ENCODE results near the gene ZNF445. TPM values are rescaled to one million over a fixed set of nuclear protein-coding genes. Genes with fewer than 3 reads are reported as not detected.

ZNF445 gene
- 10 to 100 TPM; 25.6 to 26.7 TPM for total RNA-seq

GRCh38 chr3:44477312-44478030 is at the start of gene ZNF445:
Gene ZNF445 (minus strand): TSS chr3:44477670. CDS start chr3:44455549, 22,121 bp downstream.
- DNase-seq = peak; percentile 82
- Mint-ChIP-seq H3K4me3 (peak within 1 kb of the TSS; percentile 93), H3K9me3 (ENCODE audit: insufficient read depth) (no peaks in the 10 kb centered on the region), H3K27me3 (ENCODE audit: low read depth) (no peaks in the 10 kb centered on the region), H3K36me3 (ENCODE audit: low read depth) (peaks cover 8% of the 10 kb centered on the region), H3K4me1 (ENCODE audit: low read depth) (peaks cover 27% of the 10 kb centered on the region), H3K27ac (peak within 1 kb of the TSS; percentile 89)
- POLR2A ChIA-PET = interaction anchor here (0.6 to 2.0 kb wide), 7 partner anchors 34 to 285 kb away, joined by 3 to 7 read pairs (median 3); partner anchors contain the start of gene TCAIM
- CTCF ChIA-PET = interaction anchor here (0.9 to 1.6 kb wide), 3 partner anchors 15 to 139 kb away, joined by 3 to 5 read pairs (median 4); partner anchors contain the start of gene TCAIM
- peak; percentile 94 for ATAC-seq

GRCh38 chr3:44525060-44525459 is 47.6 kb upstream of the ZNF445 start:
- no peak overlapping the region for H3K27ac Mint-ChIP-seq
- no peaks in the 10 kb centered on the region for H3K4me1 Mint-ChIP-seq (ENCODE audit: low read depth)
- H3K4me3 Mint-ChIP-seq = no peak overlapping the region
- peaks cover 28% of the 10 kb centered on the region for H3K27me3 Mint-ChIP-seq (ENCODE audit: low read depth)
- no peaks in the 10 kb centered on the region for H3K9me3 Mint-ChIP-seq (ENCODE audit: insufficient read depth)
- ChIA-PET POLR2A (no interaction called here), CTCF (no interaction called here)
- H3K36me3 Mint-ChIP-seq (ENCODE audit: low read depth) = no peaks in the 10 kb centered on the region
- ATAC-seq (no peak), DNase-seq (no peak)

- ChIA-PET POLR2A (no interaction called here), CTCF (no interaction called here)
- peaks cover 22% of the 10 kb centered on the region for H3K27me3 Mint-ChIP-seq (ENCODE audit: low read depth)
These were observed 45.0 kb upstream of the ZNF445 start for GRCh38 chr3:44522494-44522933.

DNA sequence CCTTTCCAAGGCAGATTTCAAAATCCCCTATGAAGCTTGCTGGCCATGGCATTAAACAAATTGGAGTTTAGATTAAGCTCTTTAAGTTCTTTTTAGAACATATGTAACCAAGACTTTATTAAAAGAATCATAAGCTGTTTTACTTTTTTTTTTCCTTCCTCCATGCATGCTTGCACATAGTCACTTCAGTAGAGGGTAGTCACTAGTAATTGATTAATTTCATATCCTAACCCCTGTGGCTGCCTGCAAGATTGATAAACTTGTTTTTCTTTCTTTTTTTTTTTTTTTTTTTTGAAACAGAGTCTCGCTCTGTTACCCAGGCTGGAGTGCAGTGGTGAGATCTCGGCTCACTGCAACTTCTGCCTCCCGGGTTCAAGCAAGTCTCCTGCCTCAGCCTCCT is 44.3 kb upstream of the ZNF445 start:
- Mint-ChIP-seq H3K9me3 (ENCODE audit: insufficient read depth) (no peaks in the 10 kb centered on the region), H3K36me3 (ENCODE audit: low read depth) (no peaks in the 10 kb centered on the region), H3K4me3 (no peak overlapping the region), H3K27me3 (ENCODE audit: low read depth) (peaks cover 22% of the 10 kb centered on the region), H3K27ac (no peak overlapping the region), H3K4me1 (ENCODE audit: low read depth) (peaks cover 7% of the 10 kb centered on the region)
- no peak for DNase-seq
- POLR2A ChIA-PET = interaction anchor here (0.6 to 0.7 kb wide), 2 partner anchors 19 to 157 kb away, joined by 3 to 4 read pairs; no protein-coding TSS in a partner anchor
- CTCF ChIA-PET = no interaction called here
- no peak for ATAC-seq

More at GRCh38 chr3:44522494-44522933, 45.0 kb upstream of the ZNF445 start:
- Mint-ChIP-seq H3K27ac (no peak overlapping the region), H3K4me1 (ENCODE audit: low read depth) (peaks cover 7% of the 10 kb centered on the region), H3K9me3 (ENCODE audit: insufficient read depth) (no peaks in the 10 kb centered on the region), H3K4me3 (no peak overlapping the region), H3K36me3 (ENCODE audit: low read depth) (no peaks in the 10 kb centered on the region)
- DNase-seq (no peak), ATAC-seq (no peak)

- peaks cover 7% of the 10 kb centered on the region for H3K4me1 Mint-ChIP-seq (ENCODE audit: low read depth)
- peaks cover 23% of the 10 kb centered on the region for H3K27me3 Mint-ChIP-seq (ENCODE audit: low read depth)
- H3K4me3 Mint-ChIP-seq = no peak overlapping the region
- ATAC-seq (no peak), DNase-seq (no peak)
- ChIA-PET CTCF (interaction anchor here (0.8 to 2.0 kb wide), 4 partner anchors 11 to 396 kb away, joined by 3 to 7 read pairs (median 4); no protein-coding TSS in a partner anchor), POLR2A (no interaction called here)
- no peaks in the 10 kb centered on the region for H3K36me3 Mint-ChIP-seq (ENCODE audit: low read depth)
- no peaks in the 10 kb centered on the region for H3K9me3 Mint-ChIP-seq (ENCODE audit: insufficient read depth)
- no peak overlapping the region for H3K27ac Mint-ChIP-seq
These were observed 41.3 kb upstream of the ZNF445 start for GRCh38 chr3:44518782-44519156.

GRCh38 chr3:44516230-44516629 is 38.8 kb upstream of the ZNF445 start:
- Mint-ChIP-seq H3K4me3 (no peak overlapping the region), H3K9me3 (ENCODE audit: insufficient read depth) (no peaks in the 10 kb centered on the region), H3K4me1 (ENCODE audit: low read depth) (peaks cover 15% of the 10 kb centered on the region), H3K36me3 (ENCODE audit: low read depth) (no peaks in the 10 kb centered on the region), H3K27ac (no peak overlapping the region), H3K27me3 (ENCODE audit: low read depth) (peaks cover 14% of the 10 kb centered on the region)
- DNase-seq = no peak
- CTCF ChIA-PET = no interaction called here
- ATAC-seq = no peak
- POLR2A ChIA-PET = no interaction called here

- no peak overlapping the region for H3K4me3 Mint-ChIP-seq
- CTCF ChIA-PET = no interaction called here
- no peak overlapping the region for H3K27ac Mint-ChIP-seq
These were observed 36.0 kb upstream of the ZNF445 start for GRCh38 chr3:44513513-44513912.

DNA sequence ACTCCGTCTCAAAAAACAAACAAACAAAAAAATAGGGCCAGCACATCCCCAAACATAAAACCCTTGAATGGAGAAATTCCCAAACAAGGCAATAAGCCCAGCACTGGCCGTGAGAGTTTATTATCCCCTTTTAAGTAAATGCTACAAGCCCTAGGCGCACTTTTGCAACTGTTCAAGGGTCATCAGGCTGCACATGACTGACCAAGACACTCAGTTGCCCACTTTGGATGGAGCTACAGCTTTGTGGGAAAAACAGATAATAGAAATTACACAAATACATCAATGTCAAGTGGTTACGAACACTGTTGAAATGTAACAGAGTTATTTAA is 33.7 kb upstream of the ZNF445 start:
- ATAC-seq (no peak), DNase-seq (no peak)
- CTCF ChIA-PET = interaction anchor here (0.8 to 2.5 kb wide), 5 partner anchors 9 to 188 kb away, joined by 3 to 9 read pairs (median 4); partner anchors contain the start of gene ZNF445
- Mint-ChIP-seq H3K9me3 (ENCODE audit: insufficient read depth) (peaks cover 7% of the 10 kb centered on the region), H3K4me3 (peak overlapping the region; percentile 95), H3K4me1 (ENCODE audit: low read depth) (peaks cover 25% of the 10 kb centered on the region), H3K27ac (peak overlapping the region; percentile 94), H3K36me3 (ENCODE audit: low read depth) (peaks cover 23% of the 10 kb centered on the region), H3K27me3 (ENCODE audit: low read depth) (peaks cover 3% of the 10 kb centered on the region)
- POLR2A ChIA-PET = interaction anchor here (0.5 to 2.0 kb wide), 12 partner anchors 9 to 464 kb away, joined by 3 to 11 read pairs (median 4); partner anchors contain the start of genes KIAA1143, KIF15, TCAIM and ZKSCAN7

More at GRCh38 chr3:44513513-44513912, 36.0 kb upstream of the ZNF445 start:
- Mint-ChIP-seq H3K36me3 (ENCODE audit: low read depth) (peaks cover 3% of the 10 kb centered on the region), H3K27me3 (ENCODE audit: low read depth) (peaks cover 5% of the 10 kb centered on the region), H3K4me1 (ENCODE audit: low read depth) (peaks cover 25% of the 10 kb centered on the region), H3K9me3 (ENCODE audit: insufficient read depth) (no peaks in the 10 kb centered on the region)
- POLR2A ChIA-PET = no interaction called here
- ATAC-seq (no peak), DNase-seq (no peak)

DNA sequence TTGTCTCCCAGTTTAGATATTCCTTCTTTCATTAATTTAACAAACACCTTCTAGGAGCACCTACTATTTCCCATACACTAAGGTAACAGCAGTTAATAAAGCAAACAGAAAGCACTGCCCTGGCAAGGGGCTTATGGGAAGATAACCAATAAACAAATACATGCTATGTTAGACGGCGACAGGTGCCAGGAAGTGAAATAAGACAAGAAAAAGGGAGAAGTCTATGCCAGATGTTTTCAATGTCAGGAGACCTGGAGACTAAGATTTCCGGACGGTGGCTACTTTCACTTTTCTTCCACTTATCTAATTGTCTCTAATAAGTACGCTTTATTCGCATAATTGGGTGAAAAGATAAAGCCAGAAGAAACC is 32.5 kb upstream of the ZNF445 start:
- no peaks in the 10 kb centered on the region for H3K27me3 Mint-ChIP-seq (ENCODE audit: low read depth)
- peaks cover 15% of the 10 kb centered on the region for H3K9me3 Mint-ChIP-seq (ENCODE audit: insufficient read depth)
- H3K36me3 Mint-ChIP-seq (ENCODE audit: low read depth) = peaks cover 34% of the 10 kb centered on the region
- peak overlapping the region; percentile 95 for H3K4me3 Mint-ChIP-seq
- peak overlapping the region; percentile 94 for H3K27ac Mint-ChIP-seq
- peaks cover 25% of the 10 kb centered on the region for H3K4me1 Mint-ChIP-seq (ENCODE audit: low read depth)
- DNase-seq = peak; percentile 29
- ChIA-PET POLR2A (interaction anchor here (0.6 to 2.0 kb wide), 6 partner anchors 8 to 466 kb away, joined by 3 to 11 read pairs (median 5); partner anchors contain the start of genes EXOSC7, KIAA1143, KIF15 and ZDHHC3), CTCF (interaction anchor here (1.5 to 2.5 kb wide), 2 partner anchors 23 to 32 kb away, joined by 4 to 9 read pairs; partner anchors contain the start of gene ZNF445)
- ATAC-seq = peak; percentile 35

GRCh38 chr3:44509393-44509921 is 32.0 kb upstream of the ZNF445 start:
- ChIA-PET CTCF (no interaction called here), POLR2A (no interaction called here)
- Mint-ChIP-seq H3K36me3 (ENCODE audit: low read depth) (peaks cover 34% of the 10 kb centered on the region), H3K27me3 (ENCODE audit: low read depth) (no peaks in the 10 kb centered on the region), H3K9me3 (ENCODE audit: insufficient read depth) (peaks cover 15% of the 10 kb centered on the region), H3K4me3 (peak overlapping the region; percentile 95), H3K4me1 (ENCODE audit: low read depth) (peaks cover 25% of the 10 kb centered on the region), H3K27ac (peak overlapping the region; percentile 94)
- DNase-seq (peak; percentile 26), ATAC-seq (peak; percentile 17)

DNA sequence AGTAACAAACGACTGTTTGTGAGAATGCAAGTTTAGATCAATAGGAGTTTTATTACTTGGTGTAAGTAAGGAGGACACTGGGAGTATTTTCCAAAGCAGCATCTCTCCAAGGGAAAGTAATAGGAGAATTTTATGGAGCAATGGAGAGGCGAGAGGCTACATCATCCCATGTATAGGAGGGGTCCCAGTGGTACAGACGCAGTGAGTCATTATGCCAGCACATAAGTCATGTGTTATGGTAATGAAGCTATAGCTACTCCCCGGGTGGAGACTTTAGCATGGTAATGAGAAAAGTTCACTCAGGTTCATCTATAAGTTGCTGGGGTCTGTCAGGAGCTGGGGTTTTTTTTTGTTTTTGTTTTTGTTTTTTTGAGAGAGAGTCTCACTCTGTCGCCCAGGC is 29.5 kb upstream of the ZNF445 start:
- POLR2A ChIA-PET = no interaction called here
- Mint-ChIP-seq H3K27ac (no peak overlapping the region), H3K27me3 (ENCODE audit: low read depth) (no peaks in the 10 kb centered on the region), H3K4me3 (no peak overlapping the region), H3K36me3 (ENCODE audit: low read depth) (peaks cover 48% of the 10 kb centered on the region), H3K4me1 (ENCODE audit: low read depth) (peaks cover 24% of the 10 kb centered on the region), H3K9me3 (ENCODE audit: insufficient read depth) (peaks cover 26% of the 10 kb centered on the region)
- ATAC-seq (no peak), DNase-seq (no peak)
- CTCF ChIA-PET = no interaction called here

GRCh38 chr3:44506556-44506955 is 29.1 kb upstream of the ZNF445 start:
- Mint-ChIP-seq H3K4me1 (ENCODE audit: low read depth) (peaks cover 20% of the 10 kb centered on the region), H3K9me3 (ENCODE audit: insufficient read depth) (peaks cover 26% of the 10 kb centered on the region), H3K27ac (no peak overlapping the region), H3K4me3 (no peak overlapping the region), H3K27me3 (ENCODE audit: low read depth) (no peaks in the 10 kb centered on the region), H3K36me3 (ENCODE audit: low read depth) (peaks cover 52% of the 10 kb centered on the region)
- ATAC-seq (no peak), DNase-seq (no peak)
- CTCF ChIA-PET = no interaction called here
- POLR2A ChIA-PET = no interaction called here

Measured in activated CD8-positive, alpha-beta T cell treated with anti-CD3 and anti-CD28 coated beads, Interleukin-2, amount 10 ng/mL, durations not matched to agents 7 days and 5 days (primary cell).